Measurements from ENCODE around the gene LRRK1.

LRRK1 gene

GRCh38 chr15:101009176-101009575 lies 90.0 kb downstream of the LRRK1 start:
- no peak overlapping the region for H3K4me3 ChIP-seq (ENCODE audit: low read length in 2 of 2)
- peaks cover 0 to 2% of the 10 kb centered on the region in 2 donors for H3K36me3 ChIP-seq (ENCODE audit: control insufficient read depth in 2 of 2, insufficient read depth in 2 of 2, low read length in 2 of 2)
- peaks cover 6% of the 10 kb centered on the region for H3K4me1 ChIP-seq (ENCODE audit: control insufficient read depth, insufficient read depth, low read length)
- no peak overlapping the region for H3K9ac ChIP-seq (ENCODE audit: low read length in 2 of 2)
- no peak overlapping the region for H3K27ac ChIP-seq (ENCODE audit: low read length)
- peaks cover 0 to 9% of the 10 kb centered on the region in 2 donors for H3K27me3 ChIP-seq (ENCODE audit: control insufficient read depth in 1 of 2, insufficient read depth in 2 of 2, low read length in 2 of 2)
- no peaks in the 10 kb centered on the region for H3K9me3 ChIP-seq (ENCODE audit: control insufficient read depth in 2 of 2, low read length in 2 of 2)

DNA sequence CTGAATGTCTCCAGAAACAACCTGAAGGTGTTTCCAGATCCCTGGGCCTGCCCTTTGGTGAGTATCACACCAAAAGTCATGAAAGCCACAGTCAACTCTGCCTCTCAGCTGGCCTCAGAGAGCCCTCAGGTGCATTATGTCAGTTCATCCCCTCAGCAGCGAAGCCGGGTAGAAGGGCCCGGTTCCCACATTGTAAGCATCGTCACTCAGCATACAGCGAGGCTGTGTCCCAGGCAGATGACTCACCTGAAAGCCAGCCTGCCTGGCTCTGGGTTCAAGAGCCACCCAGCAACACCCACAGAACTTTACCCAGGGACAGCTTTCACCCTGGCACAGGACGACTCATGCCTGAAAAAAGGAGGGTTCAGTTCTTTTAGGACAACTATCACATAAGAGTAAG lies 91.6 kb downstream of the LRRK1 start:
- peaks cover 8% of the 10 kb centered on the region for H3K4me1 ChIP-seq (ENCODE audit: control insufficient read depth, insufficient read depth, low read length)
- no peak overlapping the region for H3K9ac ChIP-seq (ENCODE audit: low read length in 2 of 2)
- H3K27me3 ChIP-seq (ENCODE audit: control insufficient read depth in 1 of 2, insufficient read depth in 2 of 2, low read length in 2 of 2): peaks cover 0 to 9% of the 10 kb centered on the region in 2 donors
- H3K9me3 ChIP-seq (ENCODE audit: control insufficient read depth in 2 of 2, low read length in 2 of 2): no peaks in the 10 kb centered on the region
- H3K27ac ChIP-seq (ENCODE audit: low read length): no peak overlapping the region
- H3K36me3 ChIP-seq (ENCODE audit: control insufficient read depth in 2 of 2, insufficient read depth in 2 of 2, low read length in 2 of 2): peaks cover 0 to 6% of the 10 kb centered on the region in 2 donors
- H3K4me3 ChIP-seq (ENCODE audit: low read length in 2 of 2): no peak overlapping the region

DNA sequence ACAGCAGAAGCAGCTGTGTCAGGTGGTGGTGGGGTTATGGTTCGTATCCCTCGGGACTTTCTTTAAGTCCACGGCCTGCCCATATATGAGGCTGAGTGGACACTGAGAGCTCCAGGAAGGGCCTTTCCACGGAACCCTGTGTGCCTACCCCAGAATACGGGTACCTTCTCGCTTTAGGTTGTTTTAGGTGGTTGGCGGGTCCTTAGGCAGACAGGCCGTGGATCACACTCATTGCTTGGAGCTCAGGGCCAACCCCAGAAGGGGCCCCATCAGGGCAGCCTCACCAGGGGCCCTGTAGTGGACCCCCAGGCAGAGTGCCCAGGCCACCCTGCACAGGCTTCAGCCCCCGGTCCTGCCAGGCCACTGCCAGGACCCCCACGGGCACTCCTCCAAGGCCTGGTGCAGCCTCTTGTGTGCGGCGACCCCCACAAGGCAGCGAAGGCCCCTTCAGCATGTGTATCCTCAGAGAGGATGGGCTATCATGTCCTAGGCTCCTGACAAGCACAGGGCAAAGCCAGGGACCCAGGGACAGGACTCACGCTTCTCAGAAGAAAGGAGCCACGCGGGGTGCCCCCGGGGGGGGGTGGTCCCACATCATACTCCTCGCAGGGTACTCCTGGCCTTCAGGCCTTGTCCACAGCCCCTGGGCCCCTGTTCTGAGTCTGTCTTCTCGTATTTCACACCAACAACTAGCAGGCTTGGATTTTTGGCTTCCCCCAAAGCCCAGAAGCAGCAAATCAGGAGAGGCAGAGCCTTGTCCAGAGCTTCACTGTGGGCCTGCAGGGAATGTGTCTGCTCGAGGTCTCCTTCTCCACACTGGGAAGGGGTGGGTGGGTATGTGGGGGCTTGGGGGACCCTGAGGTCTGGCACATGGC lies 93.4 kb downstream of the LRRK1 start:
- Histone ChIP-seq H3K27me3 (ENCODE audit: control insufficient read depth in 1 of 2, insufficient read depth in 2 of 2, low read length in 2 of 2) (peaks cover 0 to 9% of the 10 kb centered on the region in 2 donors), H3K27ac (ENCODE audit: low read length) (no peak overlapping the region), H3K9me3 (ENCODE audit: control insufficient read depth in 2 of 2, low read length in 2 of 2) (no peaks in the 10 kb centered on the region), H3K9ac (ENCODE audit: low read length in 2 of 2) (no peak overlapping the region), H3K4me3 (ENCODE audit: low read length in 2 of 2) (no peak overlapping the region), H3K4me1 (ENCODE audit: control insufficient read depth, insufficient read depth, low read length) (peaks cover 7% of the 10 kb centered on the region), H3K36me3 (ENCODE audit: control insufficient read depth in 2 of 2, insufficient read depth in 2 of 2, low read length in 2 of 2) (peaks cover 0 to 9% of the 10 kb centered on the region in 2 donors)

DNA sequence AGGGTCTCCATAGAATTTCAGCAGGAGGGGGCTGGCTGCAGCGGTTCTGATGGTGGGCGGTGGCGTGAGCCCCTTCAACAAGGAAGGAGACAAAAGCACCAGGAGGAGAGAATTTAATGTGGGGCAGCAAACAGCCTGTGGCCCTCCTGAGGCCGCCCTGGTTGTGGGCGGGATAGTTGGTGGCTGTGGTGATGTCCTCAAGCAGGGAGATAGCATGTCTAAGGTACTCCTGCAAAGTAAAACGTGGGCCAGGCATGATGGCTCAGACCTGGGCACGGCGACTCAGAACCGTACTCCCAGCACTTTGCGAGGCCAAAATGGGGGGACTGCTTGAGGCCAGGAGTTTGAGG lies 94.0 kb downstream of the LRRK1 start:
- Histone ChIP-seq H3K36me3 (ENCODE audit: control insufficient read depth in 2 of 2, insufficient read depth in 2 of 2, low read length in 2 of 2) (peaks cover 0 to 9% of the 10 kb centered on the region in 2 donors), H3K27ac (ENCODE audit: low read length) (no peak overlapping the region), H3K9me3 (ENCODE audit: control insufficient read depth in 2 of 2, low read length in 2 of 2) (no peaks in the 10 kb centered on the region), H3K27me3 (ENCODE audit: control insufficient read depth in 1 of 2, insufficient read depth in 2 of 2, low read length in 2 of 2) (peaks cover 0 to 9% of the 10 kb centered on the region in 2 donors), H3K4me1 (ENCODE audit: control insufficient read depth, insufficient read depth, low read length) (peaks cover 6% of the 10 kb centered on the region), H3K9ac (ENCODE audit: low read length in 2 of 2) (no peak overlapping the region), H3K4me3 (ENCODE audit: low read length in 2 of 2) (no peak overlapping the region)

GRCh38 chr15:101013769-101014675 lies 94.9 kb downstream of the LRRK1 start:
- peaks cover 2% of the 10 kb centered on the region for H3K4me1 ChIP-seq (ENCODE audit: control insufficient read depth, insufficient read depth, low read length)
- H3K27me3 ChIP-seq (ENCODE audit: control insufficient read depth in 1 of 2, insufficient read depth in 2 of 2, low read length in 2 of 2): peaks cover 0 to 4% of the 10 kb centered on the region in 2 donors
- no peak overlapping the region for H3K27ac ChIP-seq (ENCODE audit: low read length)
- no peak overlapping the region for H3K4me3 ChIP-seq (ENCODE audit: low read length in 2 of 2)
- no peak overlapping the region for H3K9ac ChIP-seq (ENCODE audit: low read length in 2 of 2)
- peaks cover 0 to 9% of the 10 kb centered on the region in 2 donors for H3K36me3 ChIP-seq (ENCODE audit: control insufficient read depth in 2 of 2, insufficient read depth in 2 of 2, low read length in 2 of 2)
- no peaks in the 10 kb centered on the region for H3K9me3 ChIP-seq (ENCODE audit: control insufficient read depth in 2 of 2, low read length in 2 of 2)

- no peak overlapping the region for H3K27ac ChIP-seq (ENCODE audit: low read length)
- H3K4me1 ChIP-seq (ENCODE audit: control insufficient read depth, insufficient read depth, low read length): peaks cover 2% of the 10 kb centered on the region
- H3K4me3 ChIP-seq (ENCODE audit: low read length in 2 of 2): no peak overlapping the region
- H3K36me3 ChIP-seq (ENCODE audit: control insufficient read depth in 2 of 2, insufficient read depth in 2 of 2, low read length in 2 of 2): peaks cover 0 to 9% of the 10 kb centered on the region in 2 donors
- no peak overlapping the region for H3K9ac ChIP-seq (ENCODE audit: low read length in 2 of 2)
- peaks cover 0 to 3% of the 10 kb centered on the region in 2 donors for H3K27me3 ChIP-seq (ENCODE audit: control insufficient read depth in 1 of 2, insufficient read depth in 2 of 2, low read length in 2 of 2)
- H3K9me3 ChIP-seq (ENCODE audit: control insufficient read depth in 2 of 2, low read length in 2 of 2): no peaks in the 10 kb centered on the region
Measured at GRCh38 chr15:101014921-101015841, 96.0 kb downstream of the LRRK1 start.

DNA sequence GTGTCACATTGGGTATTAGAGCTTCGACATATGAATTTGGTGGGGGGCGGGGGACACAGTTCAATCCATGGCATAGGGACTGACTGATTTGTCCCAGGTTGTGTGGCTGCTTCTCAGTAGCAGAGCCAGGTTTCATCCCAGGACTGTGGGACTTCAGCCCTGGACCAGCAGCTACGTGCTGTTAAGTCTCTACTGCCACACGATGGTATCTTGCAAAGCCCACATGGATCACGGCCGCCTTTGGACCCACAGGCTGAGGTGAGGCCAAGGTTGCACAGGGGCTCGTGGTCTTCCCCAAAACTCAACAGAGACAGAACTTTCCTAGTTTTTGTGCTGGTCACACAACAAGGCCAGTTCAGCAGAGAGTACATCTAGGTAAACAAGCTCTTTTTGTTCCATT lies 97.4 kb downstream of the LRRK1 start:
- Histone ChIP-seq H3K9me3 (ENCODE audit: control insufficient read depth in 2 of 2, low read length in 2 of 2) (no peaks in the 10 kb centered on the region), H3K36me3 (ENCODE audit: control insufficient read depth in 2 of 2, insufficient read depth in 2 of 2, low read length in 2 of 2) (peaks cover 0 to 6% of the 10 kb centered on the region in 2 donors), H3K9ac (ENCODE audit: low read length in 2 of 2) (no peak overlapping the region), H3K27ac (ENCODE audit: low read length) (no peak overlapping the region), H3K4me1 (ENCODE audit: control insufficient read depth, insufficient read depth, low read length) (peaks cover 2% of the 10 kb centered on the region), H3K27me3 (ENCODE audit: control insufficient read depth in 1 of 2, insufficient read depth in 2 of 2, low read length in 2 of 2) (peaks cover 0 to 3% of the 10 kb centered on the region in 2 donors), H3K4me3 (ENCODE audit: low read length in 2 of 2) (no peak overlapping the region)

- Histone ChIP-seq H3K4me1 (ENCODE audit: control insufficient read depth, insufficient read depth, low read length) (peaks cover 2% of the 10 kb centered on the region), H3K27ac (ENCODE audit: low read length) (no peak overlapping the region), H3K9me3 (ENCODE audit: control insufficient read depth in 2 of 2, low read length in 2 of 2) (no peaks in the 10 kb centered on the region), H3K4me3 (ENCODE audit: low read length in 2 of 2) (no peak overlapping the region), H3K27me3 (ENCODE audit: control insufficient read depth in 1 of 2, insufficient read depth in 2 of 2, low read length in 2 of 2) (peaks cover 0 to 3% of the 10 kb centered on the region in 2 donors), H3K36me3 (ENCODE audit: control insufficient read depth in 2 of 2, insufficient read depth in 2 of 2, low read length in 2 of 2) (peaks cover 0 to 6% of the 10 kb centered on the region in 2 donors), H3K9ac (ENCODE audit: low read length in 2 of 2) (no peak overlapping the region)
Measured at GRCh38 chr15:101017093-101017754, 98.1 kb downstream of the LRRK1 start.

DNA sequence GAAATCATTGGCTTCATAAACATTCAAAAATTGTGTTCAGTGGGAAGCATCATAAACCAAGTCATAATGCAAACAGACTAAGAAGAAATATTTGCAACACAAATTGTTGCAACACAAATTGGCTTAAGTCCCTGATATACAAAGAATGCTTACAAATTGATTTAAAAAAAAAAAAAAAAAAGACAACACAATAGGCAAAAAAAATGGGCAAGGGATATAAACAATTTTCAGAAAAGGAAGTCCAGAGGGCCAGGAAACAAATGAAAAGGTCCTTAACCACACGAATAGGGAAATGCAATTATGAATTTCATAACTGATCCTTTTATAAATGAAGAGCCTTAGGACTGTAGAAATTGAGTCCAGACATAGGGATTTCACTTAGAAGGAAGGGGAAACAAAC lies 98.9 kb downstream of the LRRK1 start:
- Histone ChIP-seq H3K9me3 (ENCODE audit: control insufficient read depth in 2 of 2, low read length in 2 of 2) (no peaks in the 10 kb centered on the region), H3K27ac (ENCODE audit: low read length) (no peak overlapping the region), H3K4me3 (ENCODE audit: low read length in 2 of 2) (no peak overlapping the region), H3K36me3 (ENCODE audit: control insufficient read depth in 2 of 2, insufficient read depth in 2 of 2, low read length in 2 of 2) (peaks cover 0 to 6% of the 10 kb centered on the region in 2 donors), H3K4me1 (ENCODE audit: control insufficient read depth, insufficient read depth, low read length) (peaks cover 4% of the 10 kb centered on the region), H3K9ac (ENCODE audit: low read length in 2 of 2) (no peak overlapping the region), H3K27me3 (ENCODE audit: control insufficient read depth in 1 of 2, insufficient read depth in 2 of 2, low read length in 2 of 2) (peaks cover 0 to 3% of the 10 kb centered on the region in 2 donors)

Data from stomach smooth muscle (tissue), 2 donors.